ENCODE data around the gene DGKH. TPM values are rescaled to one million over a fixed set of nuclear protein-coding genes. Genes with fewer than 3 reads are reported as not detected.

DGKH gene, protein sequence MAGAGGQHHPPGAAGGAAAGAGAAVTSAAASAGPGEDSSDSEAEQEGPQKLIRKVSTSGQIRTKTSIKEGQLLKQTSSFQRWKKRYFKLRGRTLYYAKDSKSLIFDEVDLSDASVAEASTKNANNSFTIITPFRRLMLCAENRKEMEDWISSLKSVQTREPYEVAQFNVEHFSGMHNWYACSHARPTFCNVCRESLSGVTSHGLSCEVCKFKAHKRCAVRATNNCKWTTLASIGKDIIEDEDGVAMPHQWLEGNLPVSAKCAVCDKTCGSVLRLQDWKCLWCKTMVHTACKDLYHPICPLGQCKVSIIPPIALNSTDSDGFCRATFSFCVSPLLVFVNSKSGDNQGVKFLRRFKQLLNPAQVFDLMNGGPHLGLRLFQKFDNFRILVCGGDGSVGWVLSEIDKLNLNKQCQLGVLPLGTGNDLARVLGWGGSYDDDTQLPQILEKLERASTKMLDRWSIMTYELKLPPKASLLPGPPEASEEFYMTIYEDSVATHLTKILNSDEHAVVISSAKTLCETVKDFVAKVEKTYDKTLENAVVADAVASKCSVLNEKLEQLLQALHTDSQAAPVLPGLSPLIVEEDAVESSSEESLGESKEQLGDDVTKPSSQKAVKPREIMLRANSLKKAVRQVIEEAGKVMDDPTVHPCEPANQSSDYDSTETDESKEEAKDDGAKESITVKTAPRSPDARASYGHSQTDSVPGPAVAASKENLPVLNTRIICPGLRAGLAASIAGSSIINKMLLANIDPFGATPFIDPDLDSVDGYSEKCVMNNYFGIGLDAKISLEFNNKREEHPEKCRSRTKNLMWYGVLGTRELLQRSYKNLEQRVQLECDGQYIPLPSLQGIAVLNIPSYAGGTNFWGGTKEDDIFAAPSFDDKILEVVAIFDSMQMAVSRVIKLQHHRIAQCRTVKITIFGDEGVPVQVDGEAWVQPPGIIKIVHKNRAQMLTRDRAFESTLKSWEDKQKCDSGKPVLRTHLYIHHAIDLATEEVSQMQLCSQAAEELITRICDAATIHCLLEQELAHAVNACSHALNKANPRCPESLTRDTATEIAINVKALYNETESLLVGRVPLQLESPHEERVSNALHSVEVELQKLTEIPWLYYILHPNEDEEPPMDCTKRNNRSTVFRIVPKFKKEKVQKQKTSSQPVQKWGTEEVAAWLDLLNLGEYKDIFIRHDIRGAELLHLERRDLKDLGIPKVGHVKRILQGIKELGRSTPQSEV
- total RNA-seq (10 to 100 TPM; 28.9 to 32.8 TPM), polyA plus RNA-seq (1 to 10 TPM in 1 of 2 donors, under 1 TPM in 1; 0.88 to 3.9 TPM)
- long read RNA-seq, donor 1, partial matches to known transcripts: 1 of 13 reads
- long read RNA-seq, donor 1, other reads (novel, unspliced or antisense): 12 of 13 reads
- long read RNA-seq, donor 2, partial matches to known transcripts: 3 of 27 reads
- long read RNA-seq, donor 2, other reads (novel, unspliced or antisense): 24 of 27 reads

DNA sequence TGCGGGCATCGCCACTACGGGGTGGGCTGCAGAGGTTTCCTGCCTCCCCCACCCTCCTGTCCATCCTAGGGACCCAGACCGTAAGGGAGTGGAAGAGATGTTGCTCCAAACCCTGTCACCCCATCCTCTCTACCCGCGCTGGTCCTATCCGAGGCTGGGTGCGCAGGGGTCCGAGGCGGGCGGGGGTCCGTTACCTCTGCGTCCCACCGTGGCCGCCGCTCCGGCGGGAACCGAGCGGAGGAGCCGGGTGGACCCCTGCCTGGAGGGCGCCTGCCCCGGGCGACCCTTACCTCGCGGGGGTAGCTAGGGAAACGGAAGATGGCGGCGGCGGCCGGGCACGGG is at the start of gene DGKH:
Gene DGKH, plus strand, starts transcription at position 307 of the 342 bp plus-strand sequence. CDS start 126 bp downstream, outside the sequence.
- Histone ChIP-seq H3K4me3 (ENCODE audit: low read length in 2 of 2) (peak within 1 kb of the TSS; percentile 55 to 98), H3K27ac (ENCODE audit: low read depth in 1 of 2, low read length in 2 of 2) (peak within 1 kb of the TSS; percentile 5 to 52), H3K4me1 (ENCODE audit: control insufficient read depth in 1 of 2, insufficient read depth in 2 of 2, low read length in 2 of 2) (no peaks in the 10 kb centered on the region), H3K36me3 (ENCODE audit: control insufficient read depth in 1 of 2, insufficient read depth in 2 of 2, low read length in 1 of 2) (no peaks in the 10 kb centered on the region), H3K27me3 (ENCODE audit: control insufficient read depth in 1 of 2, insufficient read depth in 2 of 2, low read length in 1 of 2) (no peaks in the 10 kb centered on the region), H3K9me3 (ENCODE audit: control insufficient read depth, low read length) (no peaks in the 10 kb centered on the region)
- DNase-seq (no peak), ATAC-seq (ENCODE audit: low FRiP score) (peak; percentile 55)
- WGBS, 2 donors: 0 to 1% methylated on average over 22 to 32 of the region's 32 CpGs
- intact Hi-C loops (cut with DNase I): loop anchor here in 1 of 2 donors (5.0 to 10.0 kb wide), 3 partner anchors 59 to 384 kb away; no protein-coding TSS in a partner anchor

DNA sequence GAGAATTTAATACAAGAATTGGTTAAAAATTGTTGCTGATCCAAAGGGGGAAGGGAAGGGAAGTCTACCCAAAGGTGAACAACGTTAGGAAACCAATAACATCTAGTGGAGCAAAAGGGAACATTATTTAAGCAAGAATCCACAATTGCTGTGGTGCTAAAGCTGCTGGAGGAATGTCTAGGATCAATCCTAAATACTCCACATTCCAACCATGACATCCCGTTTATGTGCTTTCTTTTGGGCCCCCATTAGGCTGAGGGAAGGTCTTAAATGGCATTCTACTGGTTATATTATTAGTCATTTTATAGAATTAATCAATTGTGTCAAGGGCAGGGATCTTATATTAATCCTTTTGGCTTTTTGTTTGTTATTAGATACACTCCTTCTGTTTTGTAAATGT is 47.6 kb upstream of the DGKH start:
- intact Hi-C loops (cut with DNase I): no loop called here
- Histone ChIP-seq H3K36me3 (ENCODE audit: control insufficient read depth in 1 of 2, insufficient read depth in 2 of 2, low read length in 1 of 2) (no peaks in the 10 kb centered on the region), H3K27ac (ENCODE audit: low read depth in 1 of 2, low read length in 2 of 2) (no peak overlapping the region), H3K27me3 (ENCODE audit: control insufficient read depth in 1 of 2, insufficient read depth in 2 of 2, low read length in 1 of 2) (no peaks in the 10 kb centered on the region), H3K9me3 (ENCODE audit: control insufficient read depth, low read length) (no peaks in the 10 kb centered on the region), H3K4me1 (ENCODE audit: control insufficient read depth in 1 of 2, insufficient read depth in 2 of 2, low read length in 2 of 2) (no peaks in the 10 kb centered on the region), H3K4me3 (ENCODE audit: low read length in 2 of 2) (no peak overlapping the region)
- DNase-seq (no peak), ATAC-seq (ENCODE audit: low FRiP score) (no peak)
- WGBS, 2 donors: 75 to 78% methylated on average over 2 of the region's 2 CpGs

DNA sequence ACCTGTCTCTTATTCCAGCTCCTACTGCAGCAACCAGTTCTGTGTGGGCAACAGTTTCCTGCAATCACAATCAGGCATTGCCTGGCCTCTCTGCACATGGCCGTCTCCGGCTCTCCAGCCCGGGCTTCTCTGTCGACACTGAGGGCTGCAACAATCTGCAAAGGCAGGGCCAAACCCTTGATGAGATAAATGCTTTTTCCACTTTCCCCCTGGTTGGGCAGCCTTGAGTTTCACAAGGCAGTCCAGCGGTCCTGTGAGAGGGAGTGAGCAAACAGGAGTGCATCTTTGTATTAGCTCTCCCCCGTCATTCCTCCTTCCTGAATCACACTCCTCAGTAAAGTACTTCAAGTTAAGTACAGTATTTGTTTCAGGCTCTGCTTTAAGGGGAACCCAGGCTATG is 46.9 kb upstream of the DGKH start:
- ATAC-seq (ENCODE audit: low FRiP score) (peak; percentile 46), DNase-seq (no peak)
- intact Hi-C loops (cut with DNase I): no loop called here
- Histone ChIP-seq H3K9me3 (ENCODE audit: control insufficient read depth, low read length) (no peaks in the 10 kb centered on the region), H3K4me1 (ENCODE audit: control insufficient read depth in 1 of 2, insufficient read depth in 2 of 2, low read length in 2 of 2) (no peaks in the 10 kb centered on the region), H3K36me3 (ENCODE audit: control insufficient read depth in 1 of 2, insufficient read depth in 2 of 2, low read length in 1 of 2) (no peaks in the 10 kb centered on the region), H3K4me3 (ENCODE audit: low read length in 2 of 2) (no peak overlapping the region), H3K27me3 (ENCODE audit: control insufficient read depth in 1 of 2, insufficient read depth in 2 of 2, low read length in 1 of 2) (no peaks in the 10 kb centered on the region), H3K27ac (ENCODE audit: low read depth in 1 of 2, low read length in 2 of 2) (no peak overlapping the region)
- 12 to 20% methylated on average over 6 of the region's 6 CpGs for WGBS, 2 donors

DNA sequence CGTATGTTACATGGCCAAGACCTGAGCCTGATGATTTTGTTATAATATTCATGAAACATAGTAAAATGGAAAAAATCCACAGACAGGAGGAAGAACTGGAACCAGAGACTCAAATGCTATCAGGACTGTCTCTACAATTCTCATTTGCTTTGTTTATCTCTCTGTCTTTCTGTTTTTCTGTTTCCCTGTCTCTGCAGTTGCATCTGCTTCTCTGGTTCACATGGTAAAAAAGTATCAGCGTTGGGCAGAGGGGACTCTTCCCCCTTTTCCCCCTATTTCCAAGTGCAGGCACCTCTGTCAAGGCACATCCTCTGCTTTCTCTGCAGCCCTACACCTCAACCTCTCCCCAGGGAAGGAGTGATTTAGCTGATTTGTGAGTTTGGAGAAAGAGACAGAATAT is 46.4 kb upstream of the DGKH start:
- H3K36me3 ChIP-seq (ENCODE audit: control insufficient read depth in 1 of 2, insufficient read depth in 2 of 2, low read length in 1 of 2): no peaks in the 10 kb centered on the region
- DNase-seq: no peak
- no peak overlapping the region for H3K27ac ChIP-seq (ENCODE audit: low read depth in 1 of 2, low read length in 2 of 2)
- WGBS, 2 donors: 73% methylated on average over 2 of the region's 2 CpGs
- no peak overlapping the region for H3K4me3 ChIP-seq (ENCODE audit: low read length in 2 of 2)
- intact Hi-C loops (cut with DNase I): no loop called here
- no peak for ATAC-seq (ENCODE audit: low FRiP score)
- H3K9me3 ChIP-seq (ENCODE audit: control insufficient read depth, low read length): no peaks in the 10 kb centered on the region
- no peaks in the 10 kb centered on the region for H3K27me3 ChIP-seq (ENCODE audit: control insufficient read depth in 1 of 2, insufficient read depth in 2 of 2, low read length in 1 of 2)
- no peaks in the 10 kb centered on the region for H3K4me1 ChIP-seq (ENCODE audit: control insufficient read depth in 1 of 2, insufficient read depth in 2 of 2, low read length in 2 of 2)

DNA sequence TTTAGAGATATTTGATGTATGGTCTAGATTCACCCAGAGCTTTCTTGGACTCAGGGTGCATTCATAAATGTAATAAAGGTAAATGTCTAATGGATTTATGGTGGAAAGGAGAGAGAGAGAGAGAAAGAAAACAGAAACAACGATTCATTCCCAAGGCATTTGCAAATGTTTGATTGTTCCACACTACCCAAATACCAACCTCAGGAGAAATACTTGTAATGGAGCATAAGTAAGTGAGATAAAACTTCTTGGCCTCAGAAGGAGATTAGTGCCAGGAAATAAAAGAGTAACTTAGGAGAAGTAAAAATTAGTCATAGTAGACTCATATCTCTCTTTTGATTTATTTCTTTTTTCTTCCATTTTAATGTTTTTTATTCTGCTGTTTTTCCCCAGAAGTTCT is 40.6 kb upstream of the DGKH start:
- no peaks in the 10 kb centered on the region for H3K9me3 ChIP-seq (ENCODE audit: control insufficient read depth, low read length)
- 5 to 9% methylated on average over 1 of the region's 1 CpG for WGBS, 2 donors
- ATAC-seq (ENCODE audit: low FRiP score): no peak
- H3K27me3 ChIP-seq (ENCODE audit: control insufficient read depth in 1 of 2, insufficient read depth in 2 of 2, low read length in 1 of 2): no peaks in the 10 kb centered on the region
- no peak overlapping the region for H3K4me3 ChIP-seq (ENCODE audit: low read length in 2 of 2)
- no peak overlapping the region for H3K27ac ChIP-seq (ENCODE audit: low read depth in 1 of 2, low read length in 2 of 2)
- peaks cover 0 to 2% of the 10 kb centered on the region in 2 donors for H3K4me1 ChIP-seq (ENCODE audit: control insufficient read depth in 1 of 2, insufficient read depth in 2 of 2, low read length in 2 of 2)
- no peak for DNase-seq
- intact Hi-C loops (cut with DNase I): no loop called here
- H3K36me3 ChIP-seq (ENCODE audit: control insufficient read depth in 1 of 2, insufficient read depth in 2 of 2, low read length in 1 of 2): no peaks in the 10 kb centered on the region

DNA sequence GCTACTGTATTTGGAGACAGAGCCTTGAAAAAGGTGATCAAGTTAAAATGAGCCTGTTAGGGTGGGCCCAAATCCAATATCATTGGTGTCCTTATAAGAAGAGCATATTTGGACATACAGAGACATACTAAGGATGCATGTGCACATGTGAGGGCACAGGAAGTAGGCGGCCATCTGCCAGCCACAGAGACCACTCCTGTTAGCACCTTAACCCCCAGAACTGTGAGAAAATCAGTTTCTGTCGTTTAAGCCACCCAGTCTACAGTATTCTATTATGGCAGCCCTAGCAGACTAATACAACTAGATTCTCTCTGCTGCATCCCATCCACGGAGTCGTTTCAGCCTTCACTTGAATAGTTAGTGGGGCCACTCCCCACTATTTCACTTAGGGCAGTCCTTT is 39.4 kb upstream of the DGKH start:
- Histone ChIP-seq H3K36me3 (ENCODE audit: control insufficient read depth in 1 of 2, insufficient read depth in 2 of 2, low read length in 1 of 2) (no peaks in the 10 kb centered on the region), H3K4me3 (ENCODE audit: low read length in 2 of 2) (no peak overlapping the region), H3K4me1 (ENCODE audit: control insufficient read depth in 1 of 2, insufficient read depth in 2 of 2, low read length in 2 of 2) (peaks cover 0 to 2% of the 10 kb centered on the region in 2 donors), H3K27ac (ENCODE audit: low read depth in 1 of 2, low read length in 2 of 2) (no peak overlapping the region), H3K27me3 (ENCODE audit: control insufficient read depth in 1 of 2, insufficient read depth in 2 of 2, low read length in 1 of 2) (no peaks in the 10 kb centered on the region), H3K9me3 (ENCODE audit: control insufficient read depth, low read length) (no peaks in the 10 kb centered on the region)
- 97 to 98% methylated on average over 4 of the region's 4 CpGs for WGBS, 2 donors
- ATAC-seq (ENCODE audit: low FRiP score): no peak
- intact Hi-C loops (cut with DNase I): no loop called here
- no peak for DNase-seq

DNA sequence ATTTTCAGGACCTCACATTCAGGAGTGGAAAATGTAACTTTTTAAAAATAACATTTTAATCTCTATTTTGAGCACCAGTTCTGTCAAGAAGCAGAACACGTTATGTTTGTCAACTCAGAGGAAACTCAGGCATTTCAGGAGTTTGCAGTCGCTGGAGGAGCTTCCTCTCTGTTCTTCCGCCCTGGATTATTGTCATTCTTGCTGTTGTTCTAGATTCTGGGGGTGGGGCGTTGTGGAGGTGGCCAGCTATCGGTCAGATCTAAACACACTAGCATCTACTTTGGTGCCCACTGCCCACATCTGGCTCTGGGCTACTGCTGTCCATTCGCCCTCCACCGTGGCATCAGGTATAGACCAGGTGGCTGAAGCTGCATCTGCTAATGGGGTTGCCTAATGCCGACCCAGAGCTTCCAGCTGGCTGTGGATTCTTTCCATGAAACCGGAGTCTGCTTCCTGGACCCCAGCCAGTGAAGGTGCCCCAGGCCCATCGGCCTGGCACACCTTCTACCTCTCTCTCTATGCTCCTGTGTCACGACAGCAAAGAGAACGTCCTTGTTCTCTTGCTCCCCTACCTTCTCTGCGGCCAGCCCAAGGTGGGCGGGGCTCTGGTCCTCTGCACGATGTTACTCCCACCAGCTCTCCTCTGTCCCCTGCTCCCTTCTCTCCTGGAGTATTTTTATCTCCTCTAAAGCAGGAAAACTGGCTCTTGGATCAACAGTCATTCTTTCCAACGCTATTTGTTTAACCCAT is 36.7 kb upstream of the DGKH start:
- H3K36me3 ChIP-seq (ENCODE audit: control insufficient read depth in 1 of 2, insufficient read depth in 2 of 2, low read length in 1 of 2): no peaks in the 10 kb centered on the region
- no peaks in the 10 kb centered on the region for H3K27me3 ChIP-seq (ENCODE audit: control insufficient read depth in 1 of 2, insufficient read depth in 2 of 2, low read length in 1 of 2)
- H3K27ac ChIP-seq (ENCODE audit: low read depth in 1 of 2, low read length in 2 of 2): no peak overlapping the region
- WGBS, 2 donors: 23 to 32% methylated on average over 16 of the region's 16 CpGs
- no peaks in the 10 kb centered on the region for H3K9me3 ChIP-seq (ENCODE audit: control insufficient read depth, low read length)
- no peak for DNase-seq
- peaks cover 0 to 2% of the 10 kb centered on the region in 2 donors for H3K4me1 ChIP-seq (ENCODE audit: control insufficient read depth in 1 of 2, insufficient read depth in 2 of 2, low read length in 2 of 2)
- ATAC-seq (ENCODE audit: low FRiP score): no peak
- intact Hi-C loops (cut with DNase I): no loop called here
- H3K4me3 ChIP-seq (ENCODE audit: low read length in 2 of 2): no peak overlapping the region

DNA sequence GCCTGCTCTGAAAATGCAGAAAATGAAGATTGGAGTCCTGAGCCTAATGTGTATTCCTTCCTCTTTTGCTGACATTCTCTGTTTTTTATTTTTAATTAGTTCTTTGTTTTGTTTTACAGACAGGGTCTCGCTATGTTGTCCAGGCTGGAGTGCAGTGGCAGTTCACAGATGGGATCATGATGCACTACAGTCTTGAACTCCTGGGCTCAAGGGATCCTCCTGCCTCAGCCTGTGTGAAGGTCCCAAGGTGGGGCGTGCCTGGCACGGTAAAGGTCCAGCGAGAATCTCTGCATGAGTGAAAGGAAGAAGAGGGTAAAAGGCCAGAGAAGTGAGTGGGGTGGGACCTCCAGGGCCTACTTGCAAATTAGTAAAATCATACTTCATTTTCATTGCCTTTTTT is 34.3 kb upstream of the DGKH start:
- Histone ChIP-seq H3K4me3 (ENCODE audit: low read length in 2 of 2) (no peak overlapping the region), H3K27ac (ENCODE audit: low read depth in 1 of 2, low read length in 2 of 2) (no peak overlapping the region), H3K27me3 (ENCODE audit: control insufficient read depth in 1 of 2, insufficient read depth in 2 of 2, low read length in 1 of 2) (no peaks in the 10 kb centered on the region), H3K4me1 (ENCODE audit: control insufficient read depth in 1 of 2, insufficient read depth in 2 of 2, low read length in 2 of 2) (peaks cover 0 to 2% of the 10 kb centered on the region in 2 donors), H3K9me3 (ENCODE audit: control insufficient read depth, low read length) (no peaks in the 10 kb centered on the region), H3K36me3 (ENCODE audit: control insufficient read depth in 1 of 2, insufficient read depth in 2 of 2, low read length in 1 of 2) (no peaks in the 10 kb centered on the region)
- ATAC-seq (ENCODE audit: low FRiP score) (no peak), DNase-seq (no peak)
- WGBS, 2 donors: 96 to 97% methylated on average over 4 of the region's 4 CpGs
- intact Hi-C loops (cut with DNase I): no loop called here
